Stimulated activated CD4-positive, alpha-beta T cell treated with anti-CD3 and anti-CD28 coated beads, Interleukin-2, amount 100 ng/mL, for 24 hours (primary cell): ENCODE measurements around the gene IFI44.

Source experiments
- DNase-seq, 2 donors: peaks; one replicate each; pipeline ENCODE4 v3.0.0-alpha.2; 2020

IFI44 gene, protein sequence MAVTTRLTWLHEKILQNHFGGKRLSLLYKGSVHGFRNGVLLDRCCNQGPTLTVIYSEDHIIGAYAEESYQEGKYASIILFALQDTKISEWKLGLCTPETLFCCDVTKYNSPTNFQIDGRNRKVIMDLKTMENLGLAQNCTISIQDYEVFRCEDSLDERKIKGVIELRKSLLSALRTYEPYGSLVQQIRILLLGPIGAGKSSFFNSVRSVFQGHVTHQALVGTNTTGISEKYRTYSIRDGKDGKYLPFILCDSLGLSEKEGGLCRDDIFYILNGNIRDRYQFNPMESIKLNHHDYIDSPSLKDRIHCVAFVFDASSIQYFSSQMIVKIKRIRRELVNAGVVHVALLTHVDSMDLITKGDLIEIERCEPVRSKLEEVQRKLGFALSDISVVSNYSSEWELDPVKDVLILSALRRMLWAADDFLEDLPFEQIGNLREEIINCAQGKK

DNA sequence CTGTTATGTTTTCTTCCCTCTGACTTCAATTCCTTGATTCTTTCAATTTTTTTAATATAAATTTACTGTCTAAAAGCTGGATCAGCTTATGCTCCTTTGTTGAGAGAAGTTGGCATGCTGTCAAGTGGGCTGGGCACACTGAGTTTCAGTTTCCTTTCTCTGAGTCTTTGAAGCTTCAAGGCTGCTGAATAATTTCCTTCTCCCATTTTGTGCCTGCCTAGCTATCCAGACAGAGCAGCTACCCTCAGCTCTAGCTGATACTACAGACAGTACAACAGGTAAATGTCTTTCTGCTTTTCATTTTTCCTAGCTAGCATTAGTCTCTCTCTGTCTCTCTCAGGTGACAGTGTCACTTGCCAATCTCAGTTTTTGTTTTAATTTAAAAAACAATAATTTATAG, at the start of gene IFI44:
Gene IFI44 (plus strand): TSS at position 204 of the 400 bp plus-strand sequence. CDS start 365 bp downstream, outside the sequence.
- DNase-seq = peak; percentile 71

DNA sequence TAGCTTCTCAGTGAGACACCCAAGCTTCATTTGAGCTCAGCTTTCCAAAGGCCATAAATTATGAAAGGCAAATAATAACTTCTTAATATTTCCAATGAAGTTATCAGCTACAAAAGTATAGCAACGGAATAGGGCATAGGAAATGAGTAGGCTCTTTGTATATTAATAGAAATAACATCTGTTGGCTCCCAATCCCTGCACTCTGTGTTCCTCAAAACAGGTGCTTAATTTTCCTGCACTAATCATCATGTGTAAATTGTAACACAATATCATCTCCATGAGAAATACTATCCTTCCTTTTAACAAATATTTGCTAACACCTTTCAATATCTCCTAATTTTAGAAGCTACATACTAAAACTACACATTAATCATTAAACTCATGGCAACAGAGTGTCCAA, 48.6 kb upstream of the IFI44 start:
- DNase-seq = no peak

DNA sequence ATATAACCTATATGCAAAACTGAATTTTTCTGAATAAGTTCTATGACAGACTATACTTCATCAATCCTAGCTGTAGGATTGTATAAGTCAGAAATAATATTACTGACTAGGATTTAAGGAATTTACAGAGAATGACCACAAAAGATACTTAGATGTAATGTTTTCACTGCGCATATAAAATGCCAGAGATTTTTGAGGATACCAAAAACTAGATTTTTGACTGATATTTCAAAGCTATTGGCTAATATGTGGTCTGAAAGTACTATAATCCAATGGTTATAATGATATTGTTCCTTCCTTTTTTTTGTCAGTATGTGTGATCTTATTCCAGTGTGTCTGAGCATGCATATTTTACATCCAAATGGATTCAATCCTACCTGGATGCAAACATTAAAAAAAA, 46.4 kb upstream of the IFI44 start:
- no peak for DNase-seq

DNA sequence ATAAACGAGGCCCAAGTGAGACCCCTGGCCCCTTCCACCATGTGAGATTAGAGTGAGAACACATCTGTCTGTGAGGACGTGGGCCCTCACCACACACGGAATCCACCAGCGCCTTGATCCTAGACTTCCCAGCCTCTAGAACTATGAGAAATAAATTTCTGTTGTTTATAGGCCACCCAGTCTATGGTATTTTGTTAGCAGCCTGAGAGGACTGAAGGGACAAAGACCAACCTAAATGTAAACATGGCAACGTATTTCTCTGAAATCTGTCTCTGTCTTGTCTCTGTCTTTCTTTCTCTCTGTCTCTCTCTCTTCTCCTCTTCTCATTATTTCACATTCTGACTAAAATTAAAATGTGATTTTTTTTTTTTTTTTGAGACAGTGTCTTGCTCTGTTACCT, 45.0 kb upstream of the IFI44 start:
- no peak for DNase-seq

DNA sequence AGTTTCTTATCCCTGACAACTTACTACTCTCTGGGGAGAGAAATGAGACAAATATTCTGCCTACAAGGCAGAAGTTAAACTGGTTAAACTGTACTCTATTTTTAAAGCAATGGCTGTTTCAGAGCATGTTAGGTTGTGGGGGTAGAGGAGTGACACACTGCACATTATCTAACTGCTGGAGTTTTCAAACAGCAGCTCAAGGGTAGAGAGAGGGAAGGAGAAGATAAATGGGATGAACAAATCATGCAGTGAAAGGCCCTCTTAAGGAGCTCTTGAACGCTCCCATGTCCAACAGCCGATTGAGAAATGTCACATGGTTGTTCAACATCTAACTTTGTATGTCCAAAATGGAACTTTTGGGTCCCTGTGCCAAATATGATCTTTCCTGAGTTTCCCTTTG, 43.4 kb upstream of the IFI44 start:
- no peak for DNase-seq

DNA sequence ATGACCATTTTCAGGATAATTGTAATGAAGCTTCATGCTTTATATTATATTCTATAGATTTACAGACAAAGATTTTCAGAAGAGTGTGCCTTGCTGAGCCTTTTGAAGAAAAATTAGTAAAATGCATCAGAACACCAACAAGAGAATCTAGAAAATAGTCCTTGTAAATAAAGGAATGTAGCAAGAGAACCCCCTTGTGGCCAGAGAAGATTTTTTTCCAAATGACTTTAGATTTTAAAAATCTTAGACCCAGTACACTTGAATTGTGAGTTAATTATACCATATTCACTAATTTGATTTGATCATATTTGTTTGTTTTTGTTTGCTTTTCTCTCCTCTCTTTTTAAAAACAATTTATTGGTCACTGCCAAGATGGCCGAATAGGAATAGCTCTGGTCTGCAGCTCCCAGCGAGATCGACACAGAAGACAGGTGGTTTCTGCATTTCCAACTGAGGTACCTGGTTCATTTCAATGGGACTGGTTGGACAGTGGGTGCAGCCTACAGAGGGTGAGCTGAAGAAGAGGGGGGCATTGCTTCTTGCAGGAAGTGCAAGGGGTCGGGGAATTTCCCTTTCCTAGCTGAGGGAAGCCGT, 42.2 kb upstream of the IFI44 start:
- no peak for DNase-seq

DNA sequence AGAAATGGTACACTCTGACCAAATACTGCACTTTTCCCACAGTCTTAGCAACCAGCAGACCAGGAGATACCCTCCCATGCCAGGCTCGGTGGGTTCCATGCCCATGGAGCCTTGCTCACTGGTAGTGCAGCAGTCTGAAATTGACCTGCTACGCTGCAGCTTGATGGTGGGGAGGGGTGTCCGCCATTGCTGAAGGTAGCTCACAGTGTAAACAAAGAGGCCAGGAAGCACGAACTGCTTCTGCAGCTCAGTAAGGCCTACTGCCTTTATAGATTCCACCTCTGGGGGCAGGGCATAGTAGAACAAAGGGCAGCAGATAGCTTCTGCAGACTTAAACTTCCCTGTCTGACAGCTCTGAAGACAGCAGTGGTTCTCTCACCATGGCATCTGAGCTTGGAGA, 41.7 kb upstream of the IFI44 start:
- no peak for DNase-seq

DNA sequence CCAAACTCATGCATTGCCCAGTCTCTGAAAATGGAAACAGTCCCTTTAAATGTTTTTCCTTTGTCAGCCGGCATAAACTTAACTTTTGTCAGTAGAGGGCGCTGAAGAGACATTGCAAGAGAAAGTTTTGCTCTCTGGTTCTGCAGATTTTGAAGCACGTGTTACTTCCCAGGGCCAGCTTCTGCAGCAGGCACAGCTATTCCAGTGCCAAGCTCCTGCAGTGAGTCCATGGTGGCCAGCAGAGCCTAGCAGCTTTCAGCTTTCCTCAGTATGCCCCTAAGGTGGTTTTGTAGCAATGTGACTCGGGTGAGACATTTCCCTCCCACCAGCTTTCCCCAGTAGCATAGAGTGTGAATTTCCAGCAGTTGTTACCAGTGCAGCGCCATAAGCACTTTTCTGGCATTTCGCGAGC, 32.0 kb upstream of the IFI44 start:
- DNase-seq = peak; percentile 27 to 56

DNA sequence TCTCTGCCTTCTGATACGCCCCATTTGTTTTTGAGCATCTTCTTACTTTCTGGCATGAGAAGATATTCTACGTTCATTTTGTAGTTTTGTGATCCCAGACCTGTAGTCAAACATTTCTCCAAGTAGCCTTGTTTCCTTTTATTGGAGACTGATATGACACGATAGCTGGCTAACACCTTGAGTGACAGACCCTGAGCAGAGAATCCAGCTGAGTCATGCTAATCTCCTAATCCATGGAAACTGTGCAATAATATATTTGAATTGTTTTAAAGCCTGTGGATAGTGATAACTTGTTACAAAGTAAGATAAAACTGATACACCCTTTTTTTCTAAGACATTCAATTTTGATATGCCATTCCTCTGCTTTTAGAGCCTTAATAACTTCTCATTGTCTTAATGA, 30.6 kb upstream of the IFI44 start:
- DNase-seq = no peak

DNA sequence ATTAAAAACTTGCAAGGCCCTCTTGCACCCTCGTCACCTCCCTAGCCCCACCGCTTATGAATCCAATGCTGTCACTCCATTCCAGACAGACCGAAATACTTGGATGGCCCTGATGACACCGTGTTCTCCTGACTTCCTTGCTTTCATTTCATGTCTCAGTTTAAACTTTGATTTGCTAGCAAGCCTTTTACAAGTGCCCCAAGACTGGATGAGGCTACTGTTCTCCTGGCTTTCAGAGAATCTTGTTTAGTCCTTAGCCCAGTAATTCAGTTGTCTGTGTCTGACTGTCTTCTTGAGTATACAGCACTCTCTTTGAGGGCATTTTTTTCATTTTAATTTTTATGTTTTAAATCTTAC, 30.2 kb upstream of the IFI44 start:
- no peak for DNase-seq

DNA sequence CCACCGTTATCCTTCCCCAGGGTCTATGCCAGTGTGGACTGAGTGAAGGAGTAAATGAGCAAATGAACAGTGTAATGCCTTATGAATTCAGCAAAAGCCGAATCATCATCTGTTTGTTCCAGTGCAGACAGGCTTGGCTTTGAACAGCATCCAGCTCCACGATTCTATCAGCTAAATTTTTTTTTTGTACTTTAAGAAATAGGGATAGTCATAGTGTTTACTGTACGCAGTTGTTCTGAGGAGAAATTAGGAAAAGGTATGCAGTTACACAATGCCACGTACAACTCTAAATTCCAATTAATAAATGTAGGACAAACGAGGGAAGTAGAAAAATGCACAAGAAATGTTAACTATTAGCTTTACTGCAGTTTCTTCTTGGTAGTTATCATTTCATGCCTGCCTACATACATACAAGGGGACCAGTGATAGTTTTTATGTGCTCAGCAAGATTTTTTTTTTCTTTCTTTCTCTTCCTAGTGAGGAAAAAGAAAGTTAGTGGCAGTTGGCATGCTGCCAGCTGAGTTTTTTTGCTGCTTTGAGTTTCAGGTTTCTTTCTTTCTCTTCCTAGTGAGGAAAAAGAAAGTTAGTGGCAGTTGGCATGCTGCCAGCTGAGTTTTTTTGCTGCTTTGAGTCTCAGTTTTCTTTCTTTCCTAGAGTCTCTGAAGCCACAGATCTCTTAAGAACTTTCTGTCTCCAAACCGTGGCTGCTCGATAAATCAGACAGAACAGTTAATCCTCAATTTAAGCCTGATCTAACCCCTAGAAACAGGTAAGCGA, 29.6 kb upstream of the IFI44 start, which contains the start of gene IFI44L:
Gene IFI44L (plus strand): TSS at position 646 of the 777 bp plus-strand sequence. CDS start 7,468 bp downstream, outside the sequence.
- DNase-seq = peak; percentile 59 to 65

DNA sequence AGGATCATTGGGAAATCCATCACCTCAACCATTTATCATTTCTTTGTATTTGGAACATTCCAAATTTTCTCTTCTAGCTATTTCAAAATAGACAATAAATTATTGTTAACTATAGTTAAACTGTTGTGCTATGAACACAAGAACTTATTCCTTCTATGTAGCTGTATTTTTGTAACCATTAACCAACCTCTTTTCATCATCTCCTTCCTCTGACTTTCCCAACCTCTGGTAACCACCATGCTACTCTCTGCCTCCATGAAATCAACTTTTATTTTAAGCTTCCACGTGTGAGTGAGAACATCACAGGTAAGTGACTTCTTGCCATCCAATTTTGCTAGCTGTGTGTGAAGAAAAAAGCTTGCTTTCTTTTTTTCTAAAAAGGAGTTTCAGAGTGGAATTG, 29.0 kb upstream of the IFI44 start:
- no peak for DNase-seq

DNA sequence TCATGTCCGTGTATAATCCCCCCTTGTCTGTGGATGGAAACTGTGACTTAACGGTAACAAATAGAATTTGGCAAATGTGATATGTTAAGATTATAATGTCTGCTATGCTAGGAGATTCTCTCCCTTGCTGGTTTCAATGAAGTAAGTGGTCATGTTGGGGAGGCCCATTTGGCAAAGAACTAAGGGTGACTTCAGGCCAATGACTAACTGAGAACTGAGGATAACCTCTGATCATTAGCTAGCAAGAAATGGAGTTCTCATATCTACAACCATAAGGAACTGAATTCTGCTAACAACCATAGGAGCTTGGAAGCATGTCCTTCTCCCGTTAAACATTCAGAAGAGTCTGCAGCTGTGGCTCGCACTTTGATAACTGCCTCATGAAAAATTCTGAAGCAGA, 27.1 kb upstream of the IFI44 start:
- DNase-seq = no peak

DNA sequence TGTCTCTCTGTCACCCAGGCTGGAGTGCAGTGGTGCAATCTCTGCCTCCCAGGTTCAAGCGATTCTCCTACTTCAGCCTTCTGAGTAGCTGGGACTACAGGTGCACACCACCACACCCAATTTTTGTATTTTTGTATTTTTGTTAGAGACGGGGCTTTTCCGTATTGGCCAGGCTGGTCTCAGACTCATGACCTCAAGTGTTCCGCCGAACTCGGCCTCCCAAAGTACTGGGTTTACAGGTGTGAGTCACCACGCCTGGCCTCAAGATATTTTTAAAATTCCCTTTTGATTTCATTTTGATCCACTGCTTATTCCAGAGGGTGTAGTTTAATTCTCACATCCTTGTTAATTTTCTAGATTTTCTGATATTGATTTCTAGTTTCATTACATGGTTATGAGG, 25.6 kb upstream of the IFI44 start:
- DNase-seq = no peak

DNA sequence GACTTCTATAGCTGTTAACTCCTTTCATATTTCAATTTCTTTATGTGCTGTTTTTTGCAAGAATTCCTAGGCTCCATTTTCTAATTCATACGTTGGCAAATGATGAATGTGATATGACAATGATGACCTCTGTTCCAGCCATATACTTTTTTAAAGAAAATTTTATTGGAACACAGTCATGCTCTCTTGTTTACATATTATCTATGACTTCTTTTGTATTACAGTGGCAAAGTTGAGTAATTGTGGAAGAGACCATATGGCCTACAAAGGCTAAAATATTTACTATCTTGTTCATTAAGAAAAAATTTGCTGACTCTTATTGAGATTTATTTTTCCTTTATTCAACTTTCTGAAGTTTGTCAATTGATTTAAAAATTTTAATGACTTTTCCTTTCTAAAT, 22.3 kb upstream of the IFI44 start:
- DNase-seq = no peak

DNA sequence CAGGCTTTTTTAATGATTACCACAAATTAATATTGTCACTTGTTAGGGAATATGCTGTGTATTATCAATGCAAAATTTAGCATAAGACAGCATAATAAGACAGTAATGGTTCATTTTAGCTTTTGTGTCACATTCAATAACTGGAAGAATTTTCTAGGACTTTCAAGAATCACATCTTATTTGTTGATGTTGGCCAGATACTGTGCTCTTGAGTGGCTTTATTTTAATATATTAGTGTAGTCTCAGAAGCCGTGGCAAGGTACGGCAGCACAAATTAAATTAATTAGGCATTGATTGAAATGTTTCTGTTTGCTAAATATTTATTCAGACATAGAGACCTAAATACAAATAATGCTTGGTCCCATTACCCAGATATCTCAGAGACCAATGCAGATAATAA, 19.0 kb upstream of the IFI44 start:
- DNase-seq = no peak

DNA sequence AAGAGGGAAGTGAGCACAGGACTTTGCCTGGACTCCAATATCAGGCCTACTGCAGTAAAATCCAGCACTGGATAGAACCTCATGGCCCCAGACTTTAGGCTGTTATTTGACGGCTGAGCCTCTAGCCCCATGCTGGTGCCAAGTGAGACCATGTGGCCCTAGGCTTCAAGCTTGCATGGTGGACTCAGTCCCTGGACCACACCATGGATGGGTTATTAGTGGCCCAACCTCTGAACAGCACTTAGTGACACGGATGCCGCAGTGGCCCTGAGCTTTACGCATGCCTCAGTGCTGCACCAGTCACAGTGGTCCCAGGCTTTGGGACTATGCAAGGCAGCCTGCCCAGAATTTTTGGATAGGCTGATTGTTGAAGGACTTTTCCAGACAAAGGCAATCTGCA, 16.4 kb upstream of the IFI44 start:
- no peak for DNase-seq

DNA sequence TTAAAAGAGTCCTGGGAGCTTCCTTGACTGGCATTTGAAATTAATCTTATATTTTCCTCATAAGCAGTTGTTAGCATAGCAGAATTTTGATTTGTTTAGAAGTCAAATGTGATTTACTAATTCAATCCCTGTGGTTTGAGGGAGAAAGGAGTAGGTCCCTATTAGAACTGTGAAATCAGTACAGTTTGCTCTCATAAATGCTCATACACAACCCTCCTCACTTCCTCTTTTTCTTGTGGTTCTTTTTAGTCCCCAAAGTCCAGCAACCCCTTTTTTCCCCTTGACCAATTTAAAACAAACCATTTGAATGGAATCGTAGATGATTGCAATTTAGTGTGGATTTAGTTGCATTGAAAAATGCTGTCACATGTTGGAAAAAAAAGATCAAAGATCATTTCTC, 9.2 kb upstream of the IFI44 start:
- DNase-seq = no peak

DNA sequence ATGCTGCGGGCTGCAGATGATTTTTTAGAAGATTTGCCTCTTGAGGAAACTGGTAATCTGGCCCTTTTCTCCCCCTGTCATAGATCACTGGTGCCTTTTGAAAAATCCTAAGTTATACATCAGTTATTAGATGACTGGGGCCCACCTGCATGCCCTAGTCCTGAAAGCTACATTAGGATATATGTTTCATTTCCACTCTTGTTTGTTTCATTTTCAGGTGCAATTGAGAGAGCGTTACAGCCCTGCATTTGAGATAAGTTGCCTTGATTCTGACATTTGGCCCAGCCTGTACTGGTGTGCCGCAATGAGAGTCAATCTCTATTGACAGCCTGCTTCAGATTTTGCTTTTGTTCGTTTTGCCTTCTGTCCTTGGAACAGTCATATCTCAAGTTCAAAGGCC, 8.1 kb upstream of the IFI44 start:
- DNase-seq = no peak

DNA sequence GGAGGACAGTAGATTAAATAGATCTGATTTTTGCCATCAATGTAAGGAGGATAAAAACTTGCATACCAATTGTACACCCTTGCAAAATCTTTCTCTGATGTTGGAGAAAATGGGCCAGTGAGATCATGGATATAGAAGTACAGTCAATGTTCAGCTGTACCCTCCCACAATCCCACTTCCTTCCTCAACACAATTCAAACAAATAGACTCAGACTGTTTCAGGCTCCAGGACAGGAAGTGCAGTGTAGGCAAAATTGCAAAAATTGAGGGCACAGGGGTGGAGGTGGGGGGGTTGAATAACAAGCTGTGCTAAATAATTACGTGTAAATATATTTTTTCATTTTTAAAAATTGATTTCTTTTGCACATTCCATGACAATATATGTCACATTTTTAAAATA, 3.9 kb upstream of the IFI44 start:
- DNase-seq = no peak

DNA sequence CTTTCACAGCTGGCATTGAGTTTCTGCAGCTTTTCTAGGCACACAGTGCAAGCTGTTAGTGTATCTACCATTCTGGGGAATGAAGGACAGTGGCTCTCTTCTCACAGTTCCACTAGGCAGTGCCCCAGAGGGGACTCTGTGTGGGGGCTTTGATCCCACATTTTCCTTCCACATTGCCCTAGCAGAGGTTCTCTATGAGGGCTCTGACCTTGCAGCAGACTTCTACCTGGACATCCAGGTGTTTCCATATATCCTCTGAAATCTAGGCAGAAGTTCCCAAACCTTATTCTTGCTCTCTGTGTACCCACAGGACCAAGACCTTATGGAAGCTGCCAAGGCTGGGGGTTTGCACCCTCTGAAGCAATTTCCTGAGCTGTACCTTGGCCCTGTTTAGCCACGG, 2.4 kb upstream of the IFI44 start:
- no peak for DNase-seq

DNA sequence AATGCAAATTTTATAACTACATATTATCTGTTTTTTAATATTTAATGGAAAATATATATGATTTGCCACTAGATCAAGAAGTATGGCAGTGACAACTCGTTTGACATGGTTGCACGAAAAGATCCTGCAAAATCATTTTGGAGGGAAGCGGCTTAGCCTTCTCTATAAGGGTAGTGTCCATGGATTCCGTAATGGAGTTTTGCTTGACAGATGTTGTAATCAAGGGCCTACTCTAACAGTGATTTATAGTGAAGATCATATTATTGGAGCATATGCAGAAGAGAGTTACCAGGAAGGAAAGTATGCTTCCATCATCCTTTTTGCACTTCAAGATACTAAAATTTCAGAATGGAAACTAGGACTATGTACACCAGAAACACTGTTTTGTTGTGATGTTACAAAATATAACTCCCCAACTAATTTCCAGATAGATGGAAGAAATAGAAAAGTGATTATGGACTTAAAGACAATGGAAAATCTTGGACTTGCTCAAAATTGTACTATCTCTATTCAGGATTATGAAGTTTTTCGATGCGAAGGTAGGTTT, 556 bp downstream of the IFI44 start:
- no peak for DNase-seq

DNA sequence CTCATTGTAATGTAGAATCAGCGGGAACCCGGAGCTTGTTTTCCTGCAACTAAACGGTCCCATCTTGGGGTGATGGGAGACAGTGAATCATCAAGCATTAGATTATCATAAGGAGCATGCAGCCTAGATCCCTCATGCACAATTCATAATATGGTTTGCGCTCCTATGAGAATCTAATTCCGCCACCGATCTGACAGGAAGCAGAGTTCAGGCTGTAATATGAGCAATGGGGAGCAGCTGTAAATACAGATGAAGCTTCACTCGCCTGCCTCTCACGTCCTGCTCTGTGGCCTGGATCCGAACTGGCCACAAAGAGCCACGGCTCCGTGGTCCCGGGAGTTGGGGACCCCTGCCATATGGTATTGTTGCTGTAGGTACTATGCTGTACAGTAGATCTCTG, 1.6 kb downstream of the IFI44 start:
- DNase-seq = peak; percentile 10 to 29
